GM19351 (cell line): ENCODE data around the gene CORT.
A peak's percentile ranks its signal among the peaks of the same experiment; 100 is the strongest.
"Not testable (repeated sequence)": the region's sequence is repeated elsewhere in the genome, so short reads cannot be mapped to it uniquely, and the experiment has no call there.

Experiments used
- ATAC-seq: cut with Tn5 transposase; IDR thresholded peaks from one replicate; pipeline ENCODE4 v1.9.1; 2021; ENCODE audit warnings: mild to moderate bottlenecking, moderate library complexity; ENCODE audit not compliant: unreplicated experiment

CORT gene

GRCh38 chr1:10474309-10474612 is 24.4 kb downstream of the CORT start:
- not testable (repeated sequence) for ATAC-seq

- peak; percentile 60 for ATAC-seq
These were observed 25.0 kb downstream of the CORT start, which contains the start of gene PEX14 for GRCh38 chr1:10474613-10475507. PEX14 (plus strand) TSS chr1:10474950; CDS start chr1:10474967, 17 bp downstream.

- ATAC-seq = no peak
These were observed 25.7 kb downstream of the CORT start for GRCh38 chr1:10475510-10475909.

GRCh38 chr1:10479296-10479695 is 29.5 kb downstream of the CORT start:
- no peak for ATAC-seq

- no peak for ATAC-seq
These were observed 30.8 kb downstream of the CORT start for GRCh38 chr1:10480614-10481013.

- ATAC-seq = no peak
These were observed 34.7 kb downstream of the CORT start for GRCh38 chr1:10484521-10484920.

GRCh38 chr1:10489291-10490055 is 39.6 kb downstream of the CORT start:
- no peak for ATAC-seq

GRCh38 chr1:10490286-10490970 is 40.6 kb downstream of the CORT start:
- no peak for ATAC-seq

- ATAC-seq = no peak
These were observed 44.6 kb downstream of the CORT start for GRCh38 chr1:10494418-10494753.

GRCh38 chr1:10494754-10495474 is 45.1 kb downstream of the CORT start:
- peak; percentile 82 for ATAC-seq

GRCh38 chr1:10495475-10495817 is 45.6 kb downstream of the CORT start:
- no peak for ATAC-seq

- no peak for ATAC-seq
These were observed 46.1 kb downstream of the CORT start for GRCh38 chr1:10495952-10496351.

GRCh38 chr1:10497109-10497508 is 47.3 kb downstream of the CORT start:
- ATAC-seq = no peak

- ATAC-seq = no peak
These were observed 48.4 kb downstream of the CORT start for GRCh38 chr1:10498231-10498630.
